COLO668 (cell line): ENCODE measurements around the gene SLMAP.
A peak's percentile ranks its signal among the peaks of the same experiment; 100 is the strongest.

Experiments used
- DNase-seq: peaks from one replicate; lab custom pipeline; 2025; ENCODE audit not compliant: unreplicated experiment; lab: John Stamatoyannopoulos, UW

SLMAP gene

DNA sequence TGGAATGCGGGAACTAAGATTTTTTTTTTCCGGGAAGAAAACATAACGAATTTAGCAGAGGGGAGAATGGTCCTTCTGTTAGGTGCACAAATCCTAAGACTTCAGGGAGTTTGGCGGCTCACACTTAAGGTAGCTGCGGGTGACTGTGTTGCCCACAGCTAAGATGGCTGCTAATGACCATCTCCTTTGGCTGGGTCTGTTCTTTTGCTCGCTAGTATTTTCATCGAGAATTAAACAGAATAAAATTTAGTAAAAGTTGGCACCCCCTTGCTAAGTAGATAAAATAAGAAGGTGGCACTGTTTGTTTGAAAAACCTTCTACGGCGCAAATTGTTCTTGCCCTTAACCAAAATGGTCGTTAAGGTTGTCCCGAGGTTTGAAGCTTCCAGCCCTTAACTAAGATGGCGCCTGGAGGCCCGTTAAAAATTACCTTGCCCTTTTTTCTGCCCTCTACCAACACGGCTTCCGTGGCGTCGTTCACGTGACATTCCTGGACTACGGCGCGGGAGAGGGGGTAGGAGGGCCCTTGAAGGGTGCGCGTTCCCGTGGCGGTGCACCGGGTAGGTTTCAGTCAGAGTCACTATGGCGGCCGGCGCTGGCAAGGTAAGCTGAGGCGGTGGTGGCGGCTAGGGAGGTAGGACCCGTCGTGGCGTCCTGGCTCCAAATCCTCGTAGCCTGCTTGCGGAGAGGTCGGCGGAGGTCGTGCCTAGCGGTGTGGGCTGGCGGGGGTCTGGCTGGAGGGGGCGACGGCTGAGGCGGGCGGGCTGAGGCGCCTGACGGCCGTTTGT is at the start of gene SLMAP:
Gene SLMAP, plus strand, starts transcription at position 569 of the 787 bp plus-strand sequence. CDS start 1,343 bp downstream, outside the sequence.
- DNase-seq = peak; percentile 92

DNA sequence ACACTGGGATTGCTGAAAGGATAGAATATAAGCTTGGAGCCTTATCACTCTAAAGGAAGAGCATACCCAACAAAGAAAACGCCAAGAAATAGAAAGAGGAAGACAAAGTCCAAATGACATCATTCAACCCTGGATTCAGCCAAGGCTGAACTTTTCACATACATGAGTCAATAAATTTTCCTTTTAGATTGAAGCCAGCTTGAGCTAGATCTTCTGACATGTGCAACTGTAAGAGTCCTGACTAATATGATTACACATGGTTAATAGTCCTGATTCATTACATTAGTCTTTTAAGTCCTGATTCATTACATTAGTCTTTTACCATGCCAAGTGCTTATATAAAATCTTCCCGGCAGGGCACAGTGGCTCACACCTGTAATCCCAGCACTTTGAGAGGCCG is 49.6 kb upstream of the SLMAP start:
- no peak for DNase-seq

DNA sequence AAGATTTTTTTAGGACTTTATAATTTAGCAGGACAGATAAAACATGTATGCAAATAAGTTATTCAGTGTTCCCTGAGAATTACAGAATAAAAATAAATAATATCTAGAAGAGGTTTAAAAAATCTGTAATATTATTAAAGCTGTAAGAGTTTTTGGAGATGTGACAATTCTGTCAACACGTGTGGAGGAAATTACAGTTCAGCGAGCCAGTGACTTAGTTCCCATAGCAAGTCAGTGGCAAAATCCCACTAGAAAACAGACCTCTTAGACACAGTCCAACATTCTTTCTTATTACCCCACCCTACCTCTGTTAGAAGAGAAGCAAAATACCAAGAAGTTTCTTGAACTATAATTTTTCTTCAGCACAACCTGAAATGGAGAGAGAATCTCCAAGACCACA is 47.1 kb upstream of the SLMAP start:
- DNase-seq = no peak

DNA sequence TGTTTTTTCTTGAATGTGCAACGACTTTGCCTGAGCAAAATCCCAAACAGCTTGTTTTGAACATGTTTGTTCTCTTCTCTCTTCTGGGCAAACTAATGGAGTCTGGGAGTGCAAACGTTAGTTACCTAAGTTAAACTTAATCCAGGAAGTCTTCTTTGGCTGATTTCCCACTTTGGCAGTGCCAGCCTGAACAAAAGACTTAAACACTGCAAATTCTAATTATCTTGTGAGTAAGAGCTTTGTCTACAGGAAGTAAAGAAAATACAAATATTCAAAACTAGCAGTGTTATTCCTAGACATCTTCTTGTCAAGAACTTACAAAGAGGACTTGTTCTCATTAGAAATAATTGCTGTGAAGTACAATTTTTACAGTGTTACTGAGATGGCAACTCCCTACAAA is 46.5 kb upstream of the SLMAP start:
- DNase-seq = no peak

- DNase-seq = no peak
Observed at GRCh38 chr3:57715686-57716085, 40.4 kb upstream of the SLMAP start.

- no peak for DNase-seq
Observed at GRCh38 chr3:57717205-57717868, 38.8 kb upstream of the SLMAP start.

- no peak for DNase-seq
Observed at GRCh38 chr3:57718118-57718517, 38.0 kb upstream of the SLMAP start.

DNA sequence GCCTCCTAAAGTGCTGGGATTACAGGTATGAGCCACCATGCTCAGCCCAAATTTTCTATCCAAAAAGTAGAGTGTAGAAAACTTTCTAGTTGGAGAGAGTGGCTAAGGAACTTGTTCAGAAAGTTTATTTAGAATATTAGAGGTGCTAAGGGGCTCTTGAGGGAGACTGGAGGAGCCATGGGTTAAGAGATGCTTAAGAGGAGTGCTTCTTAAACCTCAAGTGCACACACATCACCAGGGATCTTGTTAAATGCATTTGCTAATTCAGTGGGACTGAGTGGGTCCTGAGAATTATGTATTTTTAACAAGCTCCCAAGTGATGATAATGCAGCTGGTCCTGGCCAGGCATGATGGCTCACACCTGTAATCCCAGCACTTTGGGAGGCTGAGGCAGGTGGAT is 29.7 kb upstream of the SLMAP start:
- no peak for DNase-seq

GRCh38 chr3:57727106-57727505 is 29.0 kb upstream of the SLMAP start:
- no peak for DNase-seq

GRCh38 chr3:57729334-57730045 is 26.6 kb upstream of the SLMAP start:
- no peak for DNase-seq

- DNase-seq = no peak
Observed at GRCh38 chr3:57730682-57731081, 25.4 kb upstream of the SLMAP start.

- DNase-seq = no peak
Observed at GRCh38 chr3:57731311-57731710, 24.8 kb upstream of the SLMAP start.

DNA sequence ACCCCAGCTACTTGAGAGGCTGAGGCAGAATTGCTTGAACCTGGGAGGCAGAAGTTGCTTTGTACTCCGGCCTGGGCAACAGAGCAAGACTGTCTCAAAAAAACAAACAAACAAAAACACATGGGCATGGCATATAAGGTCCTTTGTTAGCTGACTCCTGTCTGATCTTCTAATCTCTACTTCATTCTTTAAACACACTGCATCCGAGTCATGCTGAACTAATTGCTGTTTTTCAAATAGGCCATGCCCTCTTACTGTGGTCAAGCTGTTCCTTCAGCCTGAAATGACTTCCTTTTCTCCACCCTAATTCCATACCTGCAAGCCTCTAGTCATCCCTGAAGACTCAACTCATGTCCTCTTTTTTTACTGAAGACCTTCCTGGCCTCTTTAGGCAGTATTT is 22.3 kb upstream of the SLMAP start:
- DNase-seq = no peak

DNA sequence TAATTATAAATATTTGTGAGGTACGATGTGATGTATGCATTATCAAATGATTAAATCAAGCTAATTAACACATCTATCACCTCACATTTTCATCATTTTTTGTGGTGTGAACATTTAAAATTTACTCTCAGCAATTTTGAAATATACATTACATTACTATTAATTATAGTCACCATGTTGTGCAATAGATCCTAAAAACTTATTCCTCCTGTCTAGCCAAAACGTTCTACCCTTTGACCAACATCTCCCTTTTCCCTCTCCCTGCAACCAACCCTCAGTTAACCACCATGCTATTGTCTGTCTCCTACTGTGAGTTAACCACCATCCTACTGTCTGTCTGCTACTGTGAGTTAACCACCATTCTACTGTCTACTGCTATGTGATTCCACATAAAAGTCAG is 20.7 kb upstream of the SLMAP start:
- DNase-seq = no peak

DNA sequence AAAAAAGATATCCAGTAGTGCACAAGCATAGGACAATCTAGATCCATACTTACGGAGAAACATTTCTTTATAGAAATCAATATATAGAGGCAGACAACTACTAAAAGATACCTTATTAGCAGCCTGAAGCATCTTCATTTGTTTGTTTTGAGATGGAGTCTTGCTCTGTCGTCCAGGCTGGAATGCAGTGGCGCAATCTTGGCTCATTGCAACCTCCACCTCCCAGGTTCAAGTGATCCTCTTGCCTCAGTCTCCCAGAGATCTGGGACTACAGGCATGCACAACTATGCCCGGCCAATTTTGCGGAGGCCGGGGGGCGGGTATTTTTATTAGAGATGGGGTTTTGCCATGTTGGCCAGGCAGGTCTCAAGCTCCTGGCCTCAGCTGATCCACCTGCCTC is 18.3 kb upstream of the SLMAP start:
- no peak for DNase-seq

GRCh38 chr3:57738391-57738790 is 17.7 kb upstream of the SLMAP start:
- no peak for DNase-seq

- DNase-seq = no peak
Observed at GRCh38 chr3:57740027-57740426, 16.1 kb upstream of the SLMAP start.

DNA sequence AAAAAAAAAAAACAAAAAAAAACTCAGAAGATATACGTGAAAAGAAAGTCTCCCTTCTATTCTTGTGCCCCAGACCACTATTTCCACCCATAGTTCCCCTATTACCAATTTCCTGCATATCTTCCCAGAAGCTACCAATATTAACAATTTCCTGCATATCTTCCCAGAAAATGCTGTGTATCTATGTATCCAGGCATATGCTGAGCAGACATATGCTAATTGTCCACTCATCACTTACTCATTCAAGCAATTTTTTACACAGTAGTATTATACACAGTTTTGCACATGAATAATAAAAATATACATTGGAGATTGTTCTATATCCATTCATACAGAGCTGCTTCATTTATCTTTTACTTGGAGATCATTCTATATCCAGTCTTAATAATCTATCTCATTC is 12.6 kb upstream of the SLMAP start:
- DNase-seq = no peak

- no peak for DNase-seq
Observed at GRCh38 chr3:57745101-57745500, 11.0 kb upstream of the SLMAP start.

GRCh38 chr3:57746156-57747010 is 9.7 kb upstream of the SLMAP start:
- DNase-seq = no peak

DNA sequence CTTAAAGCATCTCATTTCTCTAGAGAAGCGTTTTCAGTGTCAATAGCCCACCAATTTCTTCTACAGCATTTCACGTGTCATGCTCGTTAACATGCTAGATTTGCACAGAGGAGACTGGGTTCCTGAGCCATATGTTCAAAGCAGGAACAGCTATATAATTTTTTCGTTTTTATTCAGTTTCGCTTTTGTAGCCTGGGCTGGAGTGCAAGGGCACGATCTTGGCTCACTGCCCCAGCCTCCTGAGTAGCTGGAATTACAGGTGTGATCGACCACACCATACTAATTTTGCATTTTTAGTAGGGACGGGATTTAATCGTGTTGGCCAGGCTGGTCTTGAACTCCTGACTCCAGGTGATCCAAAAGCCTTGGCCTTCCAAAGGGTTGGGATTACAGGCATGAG is 6.6 kb upstream of the SLMAP start:
- no peak for DNase-seq
